ENCODE data around the gene OR6X1. TPM values are rescaled to one million over a fixed set of nuclear protein-coding genes. Genes with fewer than 3 reads are reported as not detected.

OR6X1 gene
- polyA plus RNA-seq, 1 donor (not counting 4 experiments of a cell fraction or from before 2014, with no cell fraction given), result not detected

DNA sequence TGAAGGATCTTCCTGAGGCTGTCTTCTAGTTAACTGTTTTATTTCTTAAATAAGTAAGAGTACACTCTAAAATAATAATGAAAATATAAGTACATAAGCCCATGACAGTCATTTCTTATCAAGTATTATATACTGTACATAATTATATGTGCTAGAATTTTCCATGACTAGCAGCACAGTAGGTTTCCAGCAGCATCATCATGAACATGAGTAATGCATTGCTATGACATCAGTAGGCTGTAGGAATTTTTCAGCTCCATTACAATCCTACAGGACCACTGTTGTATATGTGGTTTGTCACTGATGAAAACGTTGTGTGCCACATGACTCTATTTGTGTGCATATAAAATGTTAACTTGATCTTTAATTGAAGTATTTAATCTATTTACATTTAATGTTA is 34.9 kb downstream of the OR6X1 start:
- H3K27me3 ChIP-seq (ENCODE audit: control insufficient read depth, extremely low read depth, insufficient read depth, low read length), result no peaks in the 10 kb centered on the region
- H3K4me3 ChIP-seq (ENCODE audit: control insufficient read depth in 2 of 3, extremely low read depth in 1 of 3, insufficient read depth in 2 of 3, low read depth in 1 of 3, low read length in 3 of 3), result no peak overlapping the region
- H3K4me1 ChIP-seq (ENCODE audit: control insufficient read depth, extremely low read depth, insufficient read depth, low read length), result no peaks in the 10 kb centered on the region
- H3K4me2 ChIP-seq (ENCODE audit: control insufficient read depth, extremely low read depth, insufficient read depth, low read depth, low read length), result no peak overlapping the region
- H3K36me3 ChIP-seq (ENCODE audit: control insufficient read depth in 2 of 2, extremely low read depth in 1 of 2, insufficient read depth in 2 of 2, low read length in 2 of 2), result peaks cover 0 to 2% of the 10 kb centered on the region in 2 experiments
- TF ChIP-seq EZH2 (IDR thresholded peaks at IDR 0.05; ENCODE audit: low read length), result no peak
- TF ChIP-seq, protein P1, sequence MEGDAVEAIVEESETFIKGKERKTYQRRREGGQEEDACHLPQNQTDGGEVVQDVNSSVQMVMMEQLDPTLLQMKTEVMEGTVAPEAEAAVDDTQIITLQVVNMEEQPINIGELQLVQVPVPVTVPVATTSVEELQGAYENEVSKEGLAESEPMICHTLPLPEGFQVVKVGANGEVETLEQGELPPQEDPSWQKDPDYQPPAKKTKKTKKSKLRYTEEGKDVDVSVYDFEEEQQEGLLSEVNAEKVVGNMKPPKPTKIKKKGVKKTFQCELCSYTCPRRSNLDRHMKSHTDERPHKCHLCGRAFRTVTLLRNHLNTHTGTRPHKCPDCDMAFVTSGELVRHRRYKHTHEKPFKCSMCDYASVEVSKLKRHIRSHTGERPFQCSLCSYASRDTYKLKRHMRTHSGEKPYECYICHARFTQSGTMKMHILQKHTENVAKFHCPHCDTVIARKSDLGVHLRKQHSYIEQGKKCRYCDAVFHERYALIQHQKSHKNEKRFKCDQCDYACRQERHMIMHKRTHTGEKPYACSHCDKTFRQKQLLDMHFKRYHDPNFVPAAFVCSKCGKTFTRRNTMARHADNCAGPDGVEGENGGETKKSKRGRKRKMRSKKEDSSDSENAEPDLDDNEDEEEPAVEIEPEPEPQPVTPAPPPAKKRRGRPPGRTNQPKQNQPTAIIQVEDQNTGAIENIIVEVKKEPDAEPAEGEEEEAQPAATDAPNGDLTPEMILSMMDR (optimal IDR thresholded peaks at IDR 0.05 in 1 of 3, IDR thresholded peaks at IDR 0.05 in 1 of 3, conservative IDR thresholded peaks at IDR 0.05 in 1 of 3; ENCODE audit: extremely low read depth in 1 of 3, insufficient read depth in 2 of 3, low read length in 3 of 3), result no peak
- H3K9me1 ChIP-seq (ENCODE audit: control insufficient read depth, extremely low read depth, insufficient read depth, low read length), result no peaks in the 10 kb centered on the region
- dilution Hi-C loops (cut with MboI; ENCODE audit: extremely low pct_ligation_motif_present, low sequenced_read_pairs), result no loop called here
- FAIRE-seq (no peak), DNase-seq (ENCODE audit: low read depth, low spot score) (no peak)
- H2AFZ ChIP-seq (ENCODE audit: control insufficient read depth, low read length), result no peak overlapping the region
- H3K9ac ChIP-seq (ENCODE audit: control insufficient read depth, extremely low read depth, insufficient read depth, low read length), result no peak overlapping the region
- H4K20me1 ChIP-seq (ENCODE audit: control insufficient read depth, extremely low read depth, insufficient read depth, low read length), result no peaks in the 10 kb centered on the region
- no peaks in the 10 kb centered on the region for H3K79me2 ChIP-seq (ENCODE audit: control insufficient read depth, insufficient read depth, low read length)
- H3K27ac ChIP-seq (ENCODE audit: control insufficient read depth, insufficient read depth, low read length), result no peak overlapping the region
- H3K9me3 ChIP-seq (ENCODE audit: control insufficient read depth, low read depth, low read length), result no peaks in the 10 kb centered on the region

DNA sequence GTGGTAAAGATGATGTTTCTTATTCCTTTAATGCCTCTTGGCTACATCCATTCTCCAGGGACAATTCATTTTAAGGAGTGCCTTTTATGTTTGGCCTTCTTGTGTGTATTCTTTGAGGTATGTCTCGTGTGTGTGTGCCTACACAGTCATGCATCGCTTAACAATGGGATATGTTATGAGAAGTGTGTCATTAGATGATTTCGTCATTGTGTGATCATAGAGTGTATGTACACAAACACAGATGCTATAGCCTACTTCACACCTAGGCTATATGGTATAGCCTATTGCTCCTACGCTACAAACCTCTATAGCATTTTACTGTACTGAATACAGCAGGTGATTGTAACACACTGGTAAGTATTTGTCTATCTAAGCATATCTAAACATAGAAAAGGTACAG is 35.8 kb downstream of the OR6X1 start:
- Histone ChIP-seq H4K20me1 (ENCODE audit: control insufficient read depth, extremely low read depth, insufficient read depth, low read length) (no peaks in the 10 kb centered on the region), H3K4me1 (ENCODE audit: control insufficient read depth, extremely low read depth, insufficient read depth, low read length) (no peaks in the 10 kb centered on the region)

More for the DNA sequence above, 35.8 kb downstream of the OR6X1 start:
- Histone ChIP-seq H3K9me3 (ENCODE audit: control insufficient read depth, low read depth, low read length) (no peaks in the 10 kb centered on the region), H3K4me3 (ENCODE audit: control insufficient read depth in 2 of 3, extremely low read depth in 1 of 3, insufficient read depth in 2 of 3, low read depth in 1 of 3, low read length in 3 of 3) (no peak overlapping the region), H2AFZ (ENCODE audit: control insufficient read depth, low read length) (no peak overlapping the region), H3K27ac (ENCODE audit: control insufficient read depth, insufficient read depth, low read length) (no peak overlapping the region), H3K27me3 (ENCODE audit: control insufficient read depth, extremely low read depth, insufficient read depth, low read length) (no peaks in the 10 kb centered on the region), H3K4me2 (ENCODE audit: control insufficient read depth, extremely low read depth, insufficient read depth, low read depth, low read length) (no peak overlapping the region), H3K9me1 (ENCODE audit: control insufficient read depth, extremely low read depth, insufficient read depth, low read length) (no peaks in the 10 kb centered on the region), H3K79me2 (ENCODE audit: control insufficient read depth, insufficient read depth, low read length) (no peaks in the 10 kb centered on the region), H3K36me3 (ENCODE audit: control insufficient read depth in 2 of 2, extremely low read depth in 1 of 2, insufficient read depth in 2 of 2, low read length in 2 of 2) (no peaks in the 10 kb centered on the region), H3K9ac (ENCODE audit: control insufficient read depth, extremely low read depth, insufficient read depth, low read length) (no peak overlapping the region)
- dilution Hi-C loops (cut with MboI; ENCODE audit: extremely low pct_ligation_motif_present, low sequenced_read_pairs), result no loop called here
- TF ChIP-seq, protein P1 (optimal IDR thresholded peaks at IDR 0.05 in 1 of 3, IDR thresholded peaks at IDR 0.05 in 1 of 3, conservative IDR thresholded peaks at IDR 0.05 in 1 of 3; ENCODE audit: extremely low read depth in 1 of 3, insufficient read depth in 2 of 3, low read length in 3 of 3), result no peak
- TF ChIP-seq EZH2 (IDR thresholded peaks at IDR 0.05; ENCODE audit: low read length), result no peak
- no peak for DNase-seq (ENCODE audit: low read depth, low spot score)
- no peak for FAIRE-seq

All from keratinocyte (primary cell).